Endothelial cell (in vitro differentiated cells): ENCODE data around the gene KCNAB1. TPM values are rescaled to one million over a fixed set of nuclear protein-coding genes. Genes with fewer than 3 reads are reported as not detected.
"Not testable (repeated sequence)": the region's sequence is repeated elsewhere in the genome, so short reads cannot be mapped to it uniquely, and the experiment has no call there.

Experiments used
- DNase-seq: peaks from one replicate; pipeline ENCODE4 v3.0.0; 2021; ENCODE audit warnings: low spot score
- H3K27ac Mint-ChIP-seq: one replicate; pipeline ENCODE4 v1.8.0; 2021; ENCODE audit warnings: mixed read lengths, inconsistent platforms; ENCODE audit not compliant: unreplicated experiment
- H3K27me3 Mint-ChIP-seq: one replicate; pipeline ENCODE4 v1.8.0; 2021; ENCODE audit warnings: mild to moderate bottlenecking, moderate library complexity, mixed read lengths, inconsistent platforms; ENCODE audit not compliant: unreplicated experiment
- H3K36me3 Mint-ChIP-seq: one replicate; pipeline ENCODE4 v1.8.0; 2021; ENCODE audit warnings: mild to moderate bottlenecking, low read depth, mixed read lengths, inconsistent platforms; ENCODE audit not compliant: unreplicated experiment
- H3K4me1 Mint-ChIP-seq: one replicate; pipeline ENCODE4 v1.8.0; 2021; ENCODE audit warnings: mild to moderate bottlenecking, mixed read lengths, inconsistent platforms; ENCODE audit not compliant: unreplicated experiment
- H3K4me3 Mint-ChIP-seq: one replicate; pipeline ENCODE4 v1.8.0; 2021; ENCODE audit warnings: mild to moderate bottlenecking, mixed read lengths, inconsistent platforms; ENCODE audit not compliant: unreplicated experiment
- H3K9me3 Mint-ChIP-seq: one replicate; pipeline ENCODE4 v1.8.0; 2021; ENCODE audit warnings: mixed read lengths, inconsistent platforms; ENCODE audit not compliant: unreplicated experiment
- CTCF ChIP-seq: fragments of 200-600 bp; sonication (generic); IDR thresholded peaks from one replicate; pipeline ENCODE4 v1.5.0; 2021; ENCODE audit warnings: antibody characterized with exemption; ENCODE audit not compliant: unreplicated experiment
- total RNA-seq: library from RNA; stranded (reverse); fragmentation: NEBNext Ultra II Directional; extraction: Animal tissue kit (Norgen Biotek cat#: 25700); gene quantifications from one replicate; pipeline ENCODE4 v1.2.1, GENCODE V29; 2021; ENCODE audit not compliant: unreplicated experiment

The KCNAB1 gene
- total RNA-seq, 1 donor from 2014 or later = not detected

- Mint-ChIP-seq H3K36me3 (no peaks in the 10 kb centered on the region), H3K4me1 (peaks cover 2% of the 10 kb centered on the region), H3K9me3 (no peaks in the 10 kb centered on the region), H3K27ac (no peak overlapping the region), H3K4me3 (no peak overlapping the region), H3K27me3 (peaks cover 1% of the 10 kb centered on the region)
- no peak for DNase-seq
- TF ChIP-seq CTCF = no peak
These were observed 144.4 kb downstream of the KCNAB1 start for GRCh38 chr3:156264771-156265170.

GRCh38 chr3:156271508-156271907 lies 151.1 kb downstream of the KCNAB1 start:
- Mint-ChIP-seq H3K4me1 (no peaks in the 10 kb centered on the region), H3K9me3 (no peaks in the 10 kb centered on the region), H3K36me3 (no peaks in the 10 kb centered on the region), H3K4me3 (no peak overlapping the region), H3K27ac (no peak overlapping the region), H3K27me3 (peaks cover 1% of the 10 kb centered on the region)
- no peak for DNase-seq
- TF ChIP-seq CTCF = no peak

- no peak for DNase-seq
- Mint-ChIP-seq H3K27ac (no peak overlapping the region), H3K4me3 (no peak overlapping the region), H3K36me3 (no peaks in the 10 kb centered on the region), H3K4me1 (no peaks in the 10 kb centered on the region), H3K27me3 (peaks cover 1% of the 10 kb centered on the region), H3K9me3 (no peaks in the 10 kb centered on the region)
- no peak for TF ChIP-seq CTCF
These were observed 151.8 kb downstream of the KCNAB1 start for GRCh38 chr3:156271995-156272719.

- peaks cover 1% of the 10 kb centered on the region for H3K27me3 Mint-ChIP-seq
- DNase-seq = no peak
- H3K4me3 Mint-ChIP-seq = no peak overlapping the region
- TF ChIP-seq CTCF = no peak
- no peaks in the 10 kb centered on the region for H3K36me3 Mint-ChIP-seq
- no peak overlapping the region for H3K27ac Mint-ChIP-seq
- H3K9me3 Mint-ChIP-seq = no peaks in the 10 kb centered on the region
- no peaks in the 10 kb centered on the region for H3K4me1 Mint-ChIP-seq
These were observed 152.8 kb downstream of the KCNAB1 start for GRCh38 chr3:156273111-156273694.

GRCh38 chr3:156274791-156275190 lies 154.4 kb downstream of the KCNAB1 start:
- DNase-seq = no peak
- H3K4me1 Mint-ChIP-seq = no peaks in the 10 kb centered on the region
- no peak overlapping the region for H3K4me3 Mint-ChIP-seq

GRCh38 chr3:156284637-156285036 lies 164.3 kb downstream of the KCNAB1 start:
- H3K4me3 Mint-ChIP-seq, DNase-seq, H3K27ac Mint-ChIP-seq, H3K36me3 Mint-ChIP-seq, H3K27me3 Mint-ChIP-seq, H3K9me3 Mint-ChIP-seq, H3K4me1 Mint-ChIP-seq: not testable (repeated sequence)

More at GRCh38 chr3:156274791-156275190, 154.4 kb downstream of the KCNAB1 start:
- H3K36me3 Mint-ChIP-seq = no peaks in the 10 kb centered on the region
- H3K27ac Mint-ChIP-seq = no peak overlapping the region
- H3K27me3 Mint-ChIP-seq = peaks cover 1% of the 10 kb centered on the region
- no peak for TF ChIP-seq CTCF
- no peaks in the 10 kb centered on the region for H3K9me3 Mint-ChIP-seq
